PC-9 (cell line): ENCODE measurements around the gene ASIC4.
A peak's percentile ranks its signal among the peaks of the same experiment; 100 is the strongest.

Experiments
- EZH2 ChIP-seq: fragments of 200-600 bp; sonication (generic); IDR thresholded peaks from 2 replicates; pipeline ENCODE4 v1.8.0; 2017; ENCODE audit warnings: antibody characterized with exemption, low read depth
- TF ChIP-seq, protein P1 (sequence below): fragments of 200-600 bp; sonication (generic); conservative IDR thresholded peaks from 2 replicates; pipeline ENCODE4 v1.6.1; 2017; ENCODE audit warnings: mixed run types, antibody characterized with exemption, mild to moderate bottlenecking, moderate library complexity

DNA sequence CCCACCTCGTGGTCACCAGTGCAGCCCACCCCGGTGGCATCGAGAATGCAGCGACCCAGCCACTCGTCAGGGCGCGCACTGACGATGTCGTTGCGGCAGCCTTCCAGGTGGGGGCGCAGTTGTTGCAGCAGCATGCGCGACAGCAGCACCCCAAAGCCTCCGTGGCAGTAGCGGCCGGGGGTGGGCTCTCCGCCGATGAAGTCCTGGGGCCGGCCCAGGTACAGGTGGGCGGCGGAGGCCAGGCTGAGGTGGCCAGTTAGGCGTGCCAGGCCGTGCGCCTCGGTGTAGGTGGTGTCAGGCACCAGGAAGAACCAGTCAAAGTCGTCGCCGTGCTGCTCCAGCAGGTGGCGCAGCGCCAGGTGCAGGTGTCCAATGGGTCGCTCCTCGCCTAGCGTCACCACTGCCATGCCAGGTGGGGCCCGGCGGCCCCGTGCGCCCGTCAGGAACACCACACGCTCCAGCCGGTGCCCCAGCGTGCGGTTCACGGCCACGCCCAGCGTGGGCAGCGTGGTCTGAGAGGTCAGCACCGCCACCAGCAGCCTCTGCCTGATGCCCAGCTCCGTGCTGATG is 27.4 kb downstream of the ASIC4 start:
- TF ChIP-seq, protein P1, sequence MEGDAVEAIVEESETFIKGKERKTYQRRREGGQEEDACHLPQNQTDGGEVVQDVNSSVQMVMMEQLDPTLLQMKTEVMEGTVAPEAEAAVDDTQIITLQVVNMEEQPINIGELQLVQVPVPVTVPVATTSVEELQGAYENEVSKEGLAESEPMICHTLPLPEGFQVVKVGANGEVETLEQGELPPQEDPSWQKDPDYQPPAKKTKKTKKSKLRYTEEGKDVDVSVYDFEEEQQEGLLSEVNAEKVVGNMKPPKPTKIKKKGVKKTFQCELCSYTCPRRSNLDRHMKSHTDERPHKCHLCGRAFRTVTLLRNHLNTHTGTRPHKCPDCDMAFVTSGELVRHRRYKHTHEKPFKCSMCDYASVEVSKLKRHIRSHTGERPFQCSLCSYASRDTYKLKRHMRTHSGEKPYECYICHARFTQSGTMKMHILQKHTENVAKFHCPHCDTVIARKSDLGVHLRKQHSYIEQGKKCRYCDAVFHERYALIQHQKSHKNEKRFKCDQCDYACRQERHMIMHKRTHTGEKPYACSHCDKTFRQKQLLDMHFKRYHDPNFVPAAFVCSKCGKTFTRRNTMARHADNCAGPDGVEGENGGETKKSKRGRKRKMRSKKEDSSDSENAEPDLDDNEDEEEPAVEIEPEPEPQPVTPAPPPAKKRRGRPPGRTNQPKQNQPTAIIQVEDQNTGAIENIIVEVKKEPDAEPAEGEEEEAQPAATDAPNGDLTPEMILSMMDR: peak; percentile 89
- TF ChIP-seq EZH2: no peak
